GM18498 (cell line): ENCODE data around the gene C16orf46.

Experiments
- ATAC-seq: cut with Tn5 transposase; IDR thresholded peaks from one replicate; pipeline ENCODE4 v1.9.1; 2021; ENCODE audit warnings: mild to moderate bottlenecking, moderate library complexity; ENCODE audit not compliant: unreplicated experiment

Gene C16orf46

DNA sequence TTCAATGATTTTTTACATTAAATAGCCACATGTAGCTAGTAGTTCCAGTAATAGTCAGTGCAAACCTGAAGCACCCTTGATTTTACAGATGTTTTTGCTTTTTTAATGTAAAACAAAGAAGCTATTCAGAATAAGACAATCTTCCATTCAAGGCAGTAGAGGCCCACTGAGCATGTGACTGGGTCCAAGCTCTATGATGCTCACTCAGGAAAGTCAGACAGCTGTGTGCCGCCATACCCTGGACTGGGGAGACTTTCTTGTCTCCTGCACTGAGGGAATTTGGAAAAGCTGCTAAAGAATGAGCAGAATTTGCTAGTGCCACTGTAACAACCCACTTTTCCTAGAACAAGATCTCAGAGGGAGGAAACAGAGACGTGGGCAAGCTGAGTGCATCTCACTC, 58.5 kb downstream of the C16orf46 start:
- no peak for ATAC-seq

DNA sequence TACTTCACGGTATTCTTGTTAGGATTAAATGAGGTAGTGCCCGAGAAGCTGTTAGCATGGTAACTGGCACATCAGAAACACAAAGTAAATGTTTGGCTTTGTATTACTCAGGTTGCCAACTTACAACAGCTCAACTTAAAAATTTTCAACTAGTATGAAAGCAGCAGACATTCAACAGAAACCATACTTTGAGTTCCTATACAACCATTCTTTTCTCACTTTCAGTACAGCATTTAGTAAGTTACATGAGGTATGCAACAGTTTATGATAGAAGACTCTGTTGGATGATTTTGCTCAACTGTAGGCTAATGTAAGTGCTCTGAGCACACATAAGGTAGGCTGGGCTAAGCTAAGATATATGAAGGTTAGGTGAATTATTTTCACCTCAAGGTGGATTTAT, 62.4 kb downstream of the C16orf46 start:
- peak; percentile 64 for ATAC-seq

DNA sequence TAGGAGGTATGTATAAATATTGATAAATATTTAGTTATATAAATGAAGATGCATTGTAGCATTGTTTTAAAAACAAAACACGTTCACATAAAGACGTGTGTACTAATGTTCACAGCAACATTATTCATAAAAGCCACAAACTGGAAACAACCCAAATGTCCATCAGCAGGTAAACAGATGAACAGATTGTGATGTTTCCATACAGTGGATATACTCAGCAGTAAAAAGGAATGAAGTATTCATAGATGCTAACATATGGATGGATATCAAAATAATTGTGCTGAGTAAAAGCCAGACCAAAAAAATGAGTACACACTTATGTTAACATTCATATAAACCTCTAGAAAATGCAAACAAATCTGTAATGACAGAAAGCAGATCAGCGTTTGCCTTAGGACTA, 64.1 kb downstream of the C16orf46 start:
- ATAC-seq = no peak
